ENCODE results near the gene NDUFAF5.

DNA sequence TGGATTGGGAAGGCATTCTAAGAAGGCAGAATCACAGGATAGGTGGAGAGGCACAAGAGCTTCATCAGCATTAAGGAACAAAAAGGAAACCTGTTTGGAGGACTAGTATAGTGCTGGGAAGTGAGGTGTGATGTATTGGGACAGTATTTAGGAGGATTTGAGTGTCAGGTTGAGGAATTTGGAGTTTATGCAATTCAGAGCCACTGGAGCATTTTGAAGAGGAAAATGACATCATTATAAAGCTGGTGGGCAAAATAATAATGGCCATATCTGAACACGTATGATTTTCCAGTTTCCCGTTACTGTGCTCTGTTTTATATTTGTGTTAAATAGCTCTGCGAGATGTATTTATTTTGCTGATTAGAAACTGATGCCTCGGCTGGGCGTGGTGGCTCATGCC, 14.2 kb downstream of the NDUFAF5 start:
- TF ChIP-seq CTCF (IDR thresholded peaks at IDR 0.05) (no peak), ZFX (IDR thresholded peaks at IDR 0.05; ENCODE audit: borderline replicate concordance) (no peak)
